GM19452 (cell line): ENCODE data around the gene XPO6.

Experiments
- ATAC-seq: cut with Tn5 transposase; IDR thresholded peaks from one replicate; pipeline ENCODE4 v1.9.1; 2021; ENCODE audit not compliant: unreplicated experiment

XPO6 gene

DNA sequence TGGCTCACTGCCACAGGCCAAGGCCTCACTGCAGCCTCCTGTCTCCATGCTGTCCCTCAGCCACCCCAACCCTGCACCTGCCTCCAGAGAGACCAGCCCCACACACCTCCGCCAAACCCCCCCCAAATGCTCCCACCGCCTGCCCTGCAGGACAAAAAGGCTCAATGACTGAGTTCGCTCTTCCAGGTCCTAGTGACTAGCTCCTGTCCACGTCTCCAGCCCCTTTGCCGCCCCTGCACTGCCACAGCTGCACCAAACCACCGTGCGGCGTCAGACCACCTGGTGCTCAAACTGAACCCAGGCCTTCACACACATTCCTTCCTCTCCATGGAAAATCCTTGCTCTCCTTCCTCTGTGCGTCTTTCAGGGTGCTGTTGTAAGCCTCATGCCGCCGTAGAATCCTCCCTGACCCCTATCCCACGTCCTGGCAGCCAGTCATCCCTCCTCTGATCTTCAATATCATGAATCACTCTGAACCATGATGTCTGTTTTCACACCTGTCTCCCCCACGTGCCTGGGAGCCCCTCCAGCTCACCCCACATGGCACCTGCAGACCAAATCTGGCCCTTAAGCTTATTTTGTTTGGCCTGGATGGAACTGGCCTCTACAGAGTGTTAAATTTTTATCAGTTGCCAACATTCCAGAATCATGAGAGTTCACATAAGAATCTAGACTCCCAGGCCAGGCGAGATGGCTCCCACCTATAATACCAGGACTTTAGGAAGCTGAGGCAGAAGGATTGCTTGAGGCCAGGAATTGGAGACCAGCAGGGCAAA is 144.0 kb downstream of the XPO6 start:
- no peak for ATAC-seq

DNA sequence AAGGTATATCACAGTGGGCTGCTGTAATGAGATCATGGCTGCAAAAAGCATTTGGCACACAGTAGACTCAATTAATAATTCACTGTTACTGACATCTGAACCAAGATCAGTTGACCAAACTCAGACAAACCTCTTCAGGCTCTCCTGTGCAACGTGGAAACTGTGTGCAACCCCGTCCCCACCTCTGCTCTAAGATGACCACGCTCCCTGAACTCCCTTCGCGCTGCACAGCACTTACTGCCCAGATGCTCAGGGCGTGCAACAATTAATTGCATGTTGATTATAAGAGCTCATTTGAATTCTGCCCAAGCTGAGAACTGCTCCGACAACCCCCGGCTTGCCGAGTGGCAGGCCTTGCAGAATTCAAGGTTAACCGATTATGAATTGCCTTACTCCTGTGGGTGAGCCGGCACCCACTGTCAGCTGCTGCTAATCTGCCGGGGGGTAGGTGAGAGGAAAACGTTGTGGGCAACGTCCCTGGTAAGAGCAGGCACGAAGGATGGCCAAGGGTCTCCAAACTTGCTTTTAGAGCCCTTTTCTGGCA is 147.0 kb downstream of the XPO6 start:
- ATAC-seq: no peak

DNA sequence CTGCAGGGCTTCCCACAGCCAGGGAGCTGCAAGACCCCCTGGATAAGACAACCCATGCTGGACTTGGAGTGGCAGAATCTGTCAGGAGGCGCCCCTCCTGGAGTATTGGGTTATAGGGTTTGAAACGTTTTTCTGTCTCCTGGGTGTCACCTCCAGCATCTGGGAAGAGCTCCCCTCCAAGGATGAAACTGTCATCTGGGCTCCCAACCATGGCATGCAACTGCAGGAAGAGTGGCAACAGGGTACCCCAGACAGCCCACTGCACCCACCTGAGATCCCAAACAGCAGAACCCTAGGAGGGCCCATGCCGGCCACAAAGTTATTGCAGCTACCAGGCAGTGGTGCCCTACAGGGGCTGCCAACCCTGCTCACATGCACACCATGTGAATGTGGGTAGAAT is 147.6 kb downstream of the XPO6 start:
- no peak for ATAC-seq

DNA sequence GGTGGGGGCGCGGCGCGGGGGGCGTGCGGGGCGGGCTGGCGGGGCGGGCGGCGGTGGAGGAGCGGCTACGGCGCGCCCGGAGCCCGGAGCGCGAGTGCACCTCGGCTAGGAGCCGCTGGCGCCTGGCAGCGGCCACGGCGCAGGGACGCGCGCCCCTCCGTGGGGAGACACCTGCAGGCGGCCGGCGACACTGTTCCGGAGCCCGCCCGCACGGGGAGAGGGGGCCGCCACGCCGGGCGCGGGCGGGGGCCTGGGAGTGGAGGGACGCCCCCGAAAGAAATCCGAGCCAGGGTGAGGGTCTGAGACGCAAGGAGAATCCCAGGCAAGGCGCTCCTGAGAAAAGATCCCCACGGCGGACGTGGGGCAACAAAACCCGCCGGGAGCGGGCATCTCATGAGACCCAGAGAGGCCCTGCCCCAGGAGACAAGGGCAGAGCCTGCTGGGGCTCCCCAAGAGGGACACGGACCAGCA is 148.1 kb downstream of the XPO6 start, which contains the start of gene GSG1L:
GSG1L (minus strand) TSS at position 124 of the 471 bp plus-strand sequence. CDS start 290 bp downstream, outside the sequence.
- ATAC-seq: no peak

DNA sequence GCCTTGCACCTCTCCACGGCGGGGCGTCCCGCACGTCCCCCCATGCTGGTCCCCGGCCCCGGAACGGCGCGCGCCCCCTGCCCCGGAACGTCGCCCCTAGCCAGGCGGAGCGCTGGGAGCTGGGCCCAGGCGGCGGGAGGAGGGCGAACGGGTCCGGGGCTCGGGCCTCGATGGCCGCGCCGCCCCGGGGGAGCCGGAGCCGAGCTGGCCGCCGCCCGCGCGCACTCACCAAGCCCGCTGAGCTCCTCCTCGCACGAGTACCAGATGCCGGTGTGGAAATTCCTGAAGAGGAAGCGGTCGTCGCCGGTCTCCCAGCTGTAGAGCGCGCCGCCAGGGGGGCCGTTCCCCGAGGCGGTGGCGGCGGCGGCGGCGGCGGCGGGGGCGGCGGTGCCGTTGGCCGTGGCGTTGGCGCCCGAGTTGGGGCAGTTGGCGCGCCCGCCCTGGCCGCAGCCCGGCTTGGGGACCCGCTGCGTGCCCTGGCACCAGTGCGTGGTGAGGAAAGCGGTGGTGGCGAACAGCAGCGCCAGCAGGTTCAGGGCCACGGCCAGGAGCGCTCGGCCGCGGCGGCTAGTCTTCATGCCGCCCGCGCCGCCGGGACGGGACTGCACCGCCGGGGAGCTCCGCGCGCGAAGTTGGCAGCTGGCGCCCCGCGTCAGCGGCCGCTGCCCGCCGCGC is 148.8 kb downstream of the XPO6 start:
- ATAC-seq: no peak

DNA sequence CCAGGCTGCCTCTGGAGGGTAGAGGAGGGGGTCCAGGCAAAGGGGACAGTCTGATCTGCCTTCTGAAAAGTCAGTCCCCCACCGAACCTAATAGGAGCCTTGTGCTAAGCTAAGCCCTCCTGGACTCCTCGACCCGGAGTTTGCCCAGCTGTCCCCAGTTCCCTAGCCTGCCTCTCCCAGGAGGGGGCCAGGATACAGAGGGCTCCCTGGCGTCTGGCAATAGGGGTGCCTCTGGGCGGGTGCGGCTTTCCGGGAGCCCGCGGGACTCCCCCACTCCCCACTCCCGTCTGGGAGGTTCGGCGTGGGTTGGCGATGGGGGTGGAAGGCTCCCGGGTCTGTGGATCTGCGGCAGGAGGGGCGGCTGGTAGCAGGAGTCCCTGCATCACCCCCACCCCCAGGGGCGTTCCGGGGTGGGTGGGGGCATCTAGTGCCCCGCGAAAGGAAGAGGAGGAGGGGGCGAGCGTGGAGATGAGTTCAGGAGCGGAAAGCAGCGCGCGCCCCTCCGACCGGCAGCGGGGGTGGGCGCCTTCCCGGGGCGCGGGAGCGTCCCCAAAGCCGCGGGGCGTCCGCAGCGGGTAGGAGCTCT is 149.4 kb downstream of the XPO6 start:
- no peak for ATAC-seq

DNA sequence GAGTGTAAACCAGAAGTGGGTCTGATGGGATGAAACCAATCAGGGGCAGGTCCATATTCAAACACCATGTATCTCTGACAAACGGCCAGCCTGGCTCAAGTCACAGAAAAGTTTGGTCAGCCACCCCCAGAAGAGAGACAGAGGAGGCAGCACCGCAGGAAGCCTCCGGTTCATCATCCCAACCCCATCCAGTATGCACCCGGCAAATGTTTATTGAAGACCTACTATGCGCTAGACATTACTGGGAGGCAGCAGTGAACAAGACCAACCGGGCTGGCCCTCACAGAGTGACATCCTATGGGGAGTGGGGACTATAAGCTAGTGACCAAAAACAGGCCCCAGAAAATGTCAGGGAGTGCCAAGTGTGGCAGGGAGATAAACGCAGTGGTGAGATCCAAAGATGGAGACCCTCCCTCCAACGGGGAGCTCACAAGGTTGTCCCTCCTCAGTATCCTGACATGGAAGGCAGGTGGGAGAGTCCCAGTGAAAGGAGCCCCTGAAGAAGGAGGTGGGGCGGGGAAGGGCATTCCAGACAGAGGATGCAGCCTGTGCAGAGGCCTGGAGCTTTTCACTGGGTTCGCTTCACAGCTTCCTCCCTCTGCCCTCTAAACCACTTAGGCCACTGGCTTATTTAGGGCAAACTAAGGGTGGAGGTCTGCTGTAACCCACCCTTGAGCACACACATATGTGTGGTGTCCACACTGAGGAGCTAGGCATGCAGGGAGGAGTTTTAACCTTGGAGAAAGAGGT is 150.2 kb downstream of the XPO6 start:
- no peak for ATAC-seq

DNA sequence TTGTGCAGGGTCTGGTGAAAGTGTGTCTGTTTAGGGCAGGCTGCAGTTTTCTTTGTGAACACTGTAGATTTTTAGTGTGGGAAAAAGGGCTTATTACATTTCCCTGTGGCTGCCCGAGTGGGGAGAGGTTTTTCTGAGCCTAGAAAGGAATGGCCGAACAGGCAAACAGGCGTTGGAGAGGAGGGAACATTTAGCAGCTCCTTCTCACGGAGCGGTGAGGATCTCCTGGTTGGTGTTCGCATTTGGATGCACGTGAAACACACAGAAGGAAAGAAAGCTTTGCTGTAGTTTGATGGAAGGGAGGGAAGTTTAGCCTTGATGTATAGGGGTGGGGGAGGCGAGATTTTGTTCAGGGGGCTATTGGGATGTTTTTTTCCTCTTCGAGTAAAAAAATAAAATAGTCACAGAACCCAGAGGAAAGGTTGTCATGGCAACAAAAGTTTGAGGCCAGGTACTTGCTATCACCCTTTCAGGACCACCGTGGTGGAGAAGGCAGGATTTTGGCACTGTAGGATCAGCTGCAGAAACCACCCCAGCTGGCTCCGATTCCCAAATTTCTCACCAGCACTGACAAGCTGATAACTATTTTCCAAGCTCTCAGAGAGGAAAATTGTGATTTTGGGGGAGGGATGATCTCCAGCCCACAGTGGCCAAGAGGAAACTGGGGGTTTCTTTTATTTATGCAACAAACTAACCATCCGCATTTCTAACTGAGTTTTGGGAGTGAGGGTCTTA is 151.8 kb downstream of the XPO6 start:
- ATAC-seq: no peak

DNA sequence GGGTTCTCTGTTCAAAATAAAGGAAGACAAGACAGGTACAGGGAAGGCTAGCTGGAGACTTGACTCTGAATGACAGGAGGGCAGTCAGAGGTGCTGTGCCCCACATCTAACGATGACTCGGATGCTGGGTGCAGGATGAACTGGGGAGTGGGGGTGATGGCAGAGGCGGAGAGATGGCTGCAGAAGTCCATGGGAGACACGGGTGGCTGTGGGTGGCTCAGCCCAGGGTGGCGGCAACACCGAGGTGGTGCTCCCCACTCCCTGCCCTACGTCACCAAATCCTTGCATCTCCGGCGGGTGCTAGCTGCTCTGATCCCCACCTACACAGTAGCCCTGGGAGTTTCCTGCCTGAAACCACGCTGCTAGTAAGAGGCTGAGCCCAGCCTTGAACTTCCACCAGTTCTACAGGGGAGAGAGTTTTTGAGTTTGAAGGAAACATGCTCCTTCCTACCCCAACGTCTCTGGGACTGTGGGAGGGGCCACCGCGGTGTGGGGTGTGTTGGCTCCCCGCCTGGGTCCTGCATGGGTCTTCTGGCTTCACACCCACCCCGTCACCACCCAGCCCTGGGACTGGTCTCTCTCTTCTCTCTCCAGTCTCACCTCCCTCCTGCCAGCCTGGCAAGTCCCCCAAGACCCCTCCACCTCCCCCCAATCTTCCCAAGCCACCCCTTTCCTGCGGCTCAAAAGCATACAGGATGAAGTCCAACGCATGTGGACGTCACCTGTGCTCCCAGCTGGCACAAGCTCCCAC is 152.8 kb downstream of the XPO6 start:
- no peak for ATAC-seq

DNA sequence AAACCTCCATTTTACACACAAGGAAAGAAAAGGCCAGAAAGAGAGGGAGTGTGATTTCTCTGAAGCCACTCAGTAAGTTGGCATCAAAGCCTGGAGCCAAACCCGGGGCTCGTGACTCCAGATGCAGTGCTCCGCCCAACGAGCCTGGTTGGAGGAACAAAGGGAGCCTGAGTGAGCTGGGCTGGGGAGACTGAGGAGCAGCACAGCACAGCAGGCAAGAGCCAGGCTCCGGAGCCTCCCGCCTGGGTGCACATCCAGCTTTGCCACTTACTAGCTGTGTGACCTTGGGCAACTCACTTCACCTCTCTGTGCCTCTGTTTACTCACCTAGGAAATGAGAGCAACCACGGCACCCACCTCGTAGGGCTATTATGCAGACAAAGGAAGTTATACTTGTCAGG is 153.8 kb downstream of the XPO6 start:
- no peak for ATAC-seq

DNA sequence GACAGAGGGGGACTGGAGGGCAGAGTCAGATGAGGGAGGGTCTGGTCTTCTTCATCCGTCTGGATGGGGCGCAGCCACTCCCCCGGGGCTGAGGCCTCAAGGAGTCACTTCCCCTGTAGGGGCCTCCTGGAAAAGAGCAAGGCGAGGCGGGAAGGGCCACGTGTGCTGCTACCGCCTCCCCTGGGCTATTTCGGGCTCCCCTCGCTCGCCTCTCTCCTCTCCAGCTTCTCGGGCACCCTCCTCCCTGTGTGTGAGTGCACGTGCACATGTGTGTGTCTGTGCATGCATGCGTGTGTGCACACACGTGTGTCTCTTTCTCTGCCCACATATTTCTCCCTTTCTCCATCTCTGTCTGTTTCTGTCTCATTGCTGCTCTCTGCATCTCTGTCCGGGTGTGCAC is 158.3 kb downstream of the XPO6 start:
- ATAC-seq: no peak

DNA sequence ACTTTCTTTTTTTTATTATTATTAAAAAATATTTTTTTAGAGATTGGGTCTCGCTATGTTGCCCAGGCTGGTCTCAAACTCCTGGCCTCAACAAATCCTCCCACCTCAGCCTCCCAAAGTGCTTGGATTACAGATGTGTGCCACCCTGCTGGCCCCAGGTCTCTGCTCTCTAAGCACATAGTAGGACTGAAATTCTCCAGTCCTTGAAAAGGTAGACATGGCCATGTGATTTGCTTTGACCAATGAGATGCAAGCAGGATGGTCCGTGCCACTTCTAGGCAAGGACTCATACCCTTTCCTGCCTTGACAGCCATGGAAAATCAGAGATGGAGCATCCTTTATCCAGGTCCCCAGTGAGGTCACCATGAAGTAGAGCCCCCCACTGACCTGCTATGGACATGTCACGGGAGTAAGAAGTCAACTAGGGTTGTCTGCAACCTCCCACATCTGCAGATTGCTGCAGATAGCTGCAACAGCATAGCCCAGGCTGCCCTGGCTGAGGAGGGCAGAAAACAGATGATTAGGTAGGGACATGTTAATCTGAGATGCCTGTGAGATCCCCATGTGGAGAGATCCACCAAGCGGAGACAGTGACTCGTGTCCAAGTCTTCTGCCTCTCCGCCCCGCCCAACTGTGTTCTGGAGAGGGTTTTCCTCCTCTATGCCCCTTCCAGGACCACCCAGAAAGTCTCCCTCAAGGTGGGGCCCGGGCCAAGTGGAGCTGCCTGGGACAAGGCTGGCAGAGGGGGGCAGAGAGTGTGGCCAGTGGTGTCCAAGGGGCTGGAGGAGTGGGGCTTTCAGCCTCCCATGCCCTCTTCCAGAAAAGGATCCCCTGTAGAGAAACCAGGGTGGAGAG is 159.3 kb downstream of the XPO6 start:
- no peak for ATAC-seq

DNA sequence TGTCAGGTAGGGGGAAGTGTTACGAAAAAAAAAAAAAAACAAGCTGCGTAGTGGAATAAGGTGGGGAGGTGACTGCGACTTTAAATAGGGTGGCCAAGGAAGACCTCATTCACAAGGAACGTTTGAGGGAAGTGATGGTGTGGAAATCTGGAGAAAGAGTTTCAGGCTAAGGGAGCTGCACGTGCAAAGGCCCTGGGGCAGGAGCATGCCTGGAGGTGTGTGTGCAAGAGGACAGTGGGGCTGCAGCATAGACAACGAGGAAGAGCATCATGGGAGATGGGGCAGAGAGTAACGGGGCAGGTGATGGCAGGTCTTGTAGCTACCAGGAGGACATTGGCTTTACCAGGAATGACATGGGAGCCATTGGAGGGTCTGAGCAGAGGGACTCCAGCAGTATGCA is 160.3 kb downstream of the XPO6 start:
- ATAC-seq: no peak
